ENCODE data around the gene STAC3. TPM values are rescaled to one million over a fixed set of nuclear protein-coding genes. Genes with fewer than 3 reads are reported as not detected.

Gene STAC3
- total and polyA plus RNA-seq, 2 of the 8 experiments (the other 6 are each of a cell fraction or from before 2014, with no cell fraction given), result 0.70 to 1.3 TPM

- WGBS, 2 experiments (ENCODE audit: extremely low coverage in 1 of 2, insufficient coverage in 1 of 2, insufficient read length in 1 of 2, insufficient replicate concordance in 2 of 2, low coverage in 1 of 2, low lambda C conversion rate in 2 of 2, missing lambda C conversion rate in 1 of 2), result 91% methylated on average over 21 of the region's 22 CpGs; no CpG with 5 or more reads in 1 of the 2 experiments
- Histone ChIP-seq H3K79me1 (ENCODE audit: low read depth, low read length) (no peaks in the 10 kb centered on the region), H3K27me3 (replicated peaks in 1 of 4; ENCODE audit: control insufficient read depth in 3 of 4, extremely low read depth in 1 of 4, insufficient read depth in 3 of 4, low read length in 3 of 4) (peaks cover 0 to 2% (median under 1%) of the 10 kb centered on the region in 4 experiments; a peak in 2 of 7 replicates), H3K4me3 (ENCODE audit: extremely low read depth in 1 of 4, insufficient read depth in 2 of 4, low read depth in 3 of 4, low read length in 4 of 4) (no peak overlapping the region), H3K4ac (replicated peaks; ENCODE audit: insufficient read length, low read depth, low read length) (no peak overlapping the region), H3K9me3 (ENCODE audit: insufficient read depth in 2 of 2, low read depth in 1 of 2, low read length in 1 of 2) (no peaks in the 10 kb centered on the region), H4K20me1 (replicated peaks in 1 of 2; ENCODE audit: control insufficient read depth in 1 of 2, insufficient read depth in 2 of 2, low read length in 2 of 2) (peaks cover 7 to 14% of the 10 kb centered on the region in 2 experiments), H4K91ac (replicated peaks; ENCODE audit: insufficient read length, low read length) (no peak overlapping the region), H3K18ac (ENCODE audit: extremely low read depth, low read length) (no peak overlapping the region), H3K56ac (replicated peaks; ENCODE audit: insufficient read length, low read depth, low read length) (no peak overlapping the region), H2AFZ (ENCODE audit: low read length) (no peak overlapping the region), H3K23me2 (ENCODE audit: low read depth, low read length) (no peaks in the 10 kb centered on the region), H3K79me2 (ENCODE audit: control insufficient read depth in 1 of 2, insufficient read depth in 2 of 2, low read length in 2 of 2) (no peaks in the 10 kb centered on the region), H2BK5ac (ENCODE audit: low read depth, low read length) (no peak overlapping the region), H3K36me3 (ENCODE audit: control insufficient read depth in 2 of 4, insufficient read depth in 4 of 4, low read length in 3 of 4) (peaks cover 25 to 68% (median 53%) of the 10 kb centered on the region in 4 experiments), H4K5ac (ENCODE audit: insufficient read length, low read depth, low read length) (no peak overlapping the region), H3K14ac (ENCODE audit: insufficient read length) (no peak overlapping the region), H3K27ac (ENCODE audit: low read depth, low read length) (no peak overlapping the region), H3K4me2 (ENCODE audit: insufficient read depth in 1 of 2, low read depth in 2 of 2, low read length in 2 of 2) (no peak overlapping the region), H2BK15ac (ENCODE audit: low read length) (no peak overlapping the region), H3K9ac (replicated peaks in 1 of 4; ENCODE audit: extremely low read depth in 1 of 4, low read depth in 3 of 4, low read length in 3 of 4) (no peak overlapping the region), H2BK120ac (replicated peaks; ENCODE audit: low read depth, low read length) (no peak overlapping the region), H2BK12ac (ENCODE audit: low read depth, low read length) (no peak overlapping the region), H2BK20ac (ENCODE audit: low read length) (no peak overlapping the region), H4K8ac (ENCODE audit: extremely low read depth, insufficient read depth, low read length) (no peak overlapping the region), H3K4me1 (replicated peaks in 1 of 4; ENCODE audit: control insufficient read depth in 3 of 4, insufficient read depth in 4 of 4, low read length in 3 of 4) (peaks cover 0 to 5% (median 4%) of the 10 kb centered on the region in 4 experiments; a peak in 5 of 7 replicates), H2AK5ac (ENCODE audit: low read depth, low read length) (no peak overlapping the region), H3K23ac (ENCODE audit: insufficient read length) (no peak overlapping the region)
- ChIA-PET CTCF (ENCODE audit: partially characterized antibody) (interaction anchor here (1.0 to 3.4 kb wide), 7 partner anchors 17 to 246 kb away, joined by 3 to 13 read pairs (median 3); partner anchors contain the start of gene INHBE), POLR2A (ENCODE audit: partially characterized antibody) (interaction anchor here (0.8 to 7.0 kb wide), 9 partner anchors 13 to 109 kb away, joined by 3 to 53 read pairs (median 4); partner anchors contain the start of gene SHMT2)
- TF ChIP-seq SP2 (IDR thresholded peaks at IDR 0.05; ENCODE audit: low read length), result no peak
- DNase-seq (ENCODE audit: low read depth in 1 of 2, low spot score in 2 of 2) (no peak), FAIRE-seq (no peak)
These were observed 42.2 kb downstream of the STAC3 start for GRCh38 chr12:57208631-57209282.
